Glomerular visceral epithelial cell (primary cell): ENCODE data around the gene THRB.

Experiments
- DNase-seq: peaks from one replicate; pipeline ENCODE4 v3.0.0-alpha.2; 2016; ENCODE audit errors: extremely low spot score

THRB gene

GRCh38 chr3:24352893-24353553, 141.6 kb downstream of the THRB start:
- DNase-seq, result no peak

- no peak for DNase-seq
These were observed 142.7 kb downstream of the THRB start for GRCh38 chr3:24351779-24352469.

- no peak for DNase-seq
These were observed 145.2 kb downstream of the THRB start for GRCh38 chr3:24349367-24350019.

- no peak for DNase-seq
These were observed 146.3 kb downstream of the THRB start for GRCh38 chr3:24348348-24348747.

- no peak for DNase-seq
These were observed 149.7 kb downstream of the THRB start for GRCh38 chr3:24344784-24345439.

- peak; percentile 70 for DNase-seq
These were observed 151.4 kb downstream of the THRB start for GRCh38 chr3:24343084-24343783.

- DNase-seq, result no peak
These were observed 152.4 kb downstream of the THRB start for GRCh38 chr3:24342275-24342674.

- peak; percentile 21 for DNase-seq
These were observed 153.0 kb downstream of the THRB start for GRCh38 chr3:24341668-24342067.

- no peak for DNase-seq
These were observed 153.7 kb downstream of the THRB start for GRCh38 chr3:24340966-24341365.

GRCh38 chr3:24340161-24340560, 154.5 kb downstream of the THRB start:
- DNase-seq, result no peak

GRCh38 chr3:24339266-24339825, 155.3 kb downstream of the THRB start:
- DNase-seq, result no peak

- DNase-seq, result no peak
These were observed 156.1 kb downstream of the THRB start for GRCh38 chr3:24338409-24339130.

- DNase-seq, result no peak
These were observed 158.5 kb downstream of the THRB start for GRCh38 chr3:24336101-24336500.

GRCh38 chr3:24332092-24332491, 162.6 kb downstream of the THRB start:
- no peak for DNase-seq

- DNase-seq, result no peak
These were observed 171.4 kb downstream of the THRB start for GRCh38 chr3:24323272-24323671.

- DNase-seq, result no peak
These were observed 174.0 kb downstream of the THRB start for GRCh38 chr3:24320601-24321000.

GRCh38 chr3:24318677-24319287, 175.9 kb downstream of the THRB start:
- DNase-seq, result peak; percentile 72

GRCh38 chr3:24316887-24317383, 177.7 kb downstream of the THRB start:
- DNase-seq, result no peak

GRCh38 chr3:24315971-24316370, 178.7 kb downstream of the THRB start:
- DNase-seq, result peak; percentile 46

GRCh38 chr3:24315356-24315755, 179.3 kb downstream of the THRB start:
- peak; percentile 31 for DNase-seq
